Measurements from ENCODE around the gene CILP2.

CILP2 gene

GRCh38 chr19:19538061-19538784, at the start of gene CILP2:
TSS of gene CILP2 (plus strand) at chr19:19538265. CDS start at chr19:19538350, 85 bp downstream.
- no peak for DNase-seq (ENCODE audit: low read depth)

GRCh38 chr19:19488875-19489690, 49.0 kb upstream of the CILP2 start:
- DNase-seq (ENCODE audit: low read depth) = peak; percentile 81

DNA sequence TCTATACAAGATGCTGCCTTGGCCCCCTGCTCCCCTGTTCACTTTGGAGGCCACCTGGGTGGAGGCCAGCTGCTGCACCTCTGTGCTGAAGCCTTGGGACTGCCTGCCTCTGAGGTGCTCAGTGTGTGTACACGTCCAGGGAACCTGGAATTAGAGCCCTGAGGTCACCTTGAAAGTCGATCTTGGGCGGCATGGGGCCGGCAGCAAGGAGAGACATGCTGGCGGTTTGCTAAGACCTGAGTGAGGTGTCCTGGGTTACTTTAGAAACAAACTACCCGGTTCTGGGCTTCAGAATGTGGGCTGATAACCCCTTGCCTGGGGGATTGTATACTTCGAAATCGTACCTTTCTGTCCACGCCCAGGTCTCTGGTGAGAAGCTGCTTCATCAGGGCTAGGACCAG, 48.3 kb upstream of the CILP2 start:
- DNase-seq (ENCODE audit: low read depth) = no peak

DNA sequence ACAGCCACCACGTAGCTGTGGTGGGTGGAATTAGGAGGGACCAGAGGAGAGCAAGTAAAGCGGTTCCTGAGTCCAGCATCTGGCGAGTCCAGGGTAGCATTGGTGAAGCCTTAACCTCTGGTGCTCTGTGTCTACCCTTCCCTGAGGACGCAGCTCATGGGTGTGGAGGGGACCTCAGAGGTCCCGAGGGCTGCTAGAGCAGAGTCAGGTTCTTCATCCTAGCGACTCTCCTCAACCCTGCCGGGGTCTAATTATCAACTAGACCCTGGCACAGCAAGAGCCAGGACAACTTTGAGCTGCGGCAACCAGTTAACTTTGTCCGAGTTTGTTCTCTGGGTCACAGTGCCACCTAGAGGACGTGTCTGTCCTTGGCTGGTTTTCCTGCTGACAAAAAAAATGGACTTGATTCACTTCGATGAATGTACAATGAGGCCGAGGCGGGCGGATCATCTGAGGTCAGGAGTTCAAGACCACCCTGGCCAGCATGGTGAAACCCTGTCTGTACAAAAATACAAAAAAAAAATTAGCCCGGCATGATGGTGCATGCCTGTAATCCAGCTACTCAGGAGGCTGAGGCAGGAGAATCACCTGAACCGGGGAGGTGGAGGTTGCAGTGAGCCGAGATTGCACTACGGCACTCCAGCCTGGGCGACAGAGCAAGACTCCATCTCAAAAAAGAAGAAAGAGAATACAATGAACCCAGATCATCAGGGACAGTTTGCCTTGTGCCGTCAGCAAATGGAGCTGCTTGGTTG, 47.7 kb upstream of the CILP2 start:
- DNase-seq (ENCODE audit: low read depth) = peak; percentile 68

- no peak for DNase-seq (ENCODE audit: low read depth)
Measured at GRCh38 chr19:19491321-19492025, 46.6 kb upstream of the CILP2 start.

DNA sequence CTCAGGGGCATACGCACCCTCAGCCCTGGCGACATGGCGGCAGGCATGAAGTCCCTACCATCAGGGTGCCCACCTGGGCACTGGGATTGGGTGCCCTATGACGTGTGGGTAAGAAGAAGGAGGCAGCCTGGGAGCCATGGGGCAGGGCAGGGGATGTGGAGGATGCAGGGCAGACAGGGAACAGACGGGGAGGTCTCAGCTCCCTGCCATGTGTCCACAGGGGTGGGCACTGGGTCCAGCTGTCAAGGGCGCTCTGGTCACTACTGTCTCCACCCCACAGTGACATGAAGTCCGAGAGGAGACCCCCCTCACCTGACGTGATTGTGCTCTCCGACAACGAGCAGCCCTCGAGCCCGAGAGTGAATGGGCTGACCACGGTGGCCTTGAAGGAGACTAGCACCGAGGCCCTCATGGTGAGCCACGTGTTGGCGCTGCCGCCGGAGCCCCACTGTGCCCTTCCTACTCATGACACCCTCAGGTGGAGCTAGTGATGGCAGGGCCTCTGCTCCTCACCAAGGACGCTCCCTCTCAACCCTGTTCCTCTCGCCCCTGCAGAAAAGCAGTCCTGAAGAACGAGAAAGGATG, 45.9 kb upstream of the CILP2 start:
- DNase-seq (ENCODE audit: low read depth) = no peak

GRCh38 chr19:19493841-19494546, 44.1 kb upstream of the CILP2 start:
- DNase-seq (ENCODE audit: low read depth) = no peak

DNA sequence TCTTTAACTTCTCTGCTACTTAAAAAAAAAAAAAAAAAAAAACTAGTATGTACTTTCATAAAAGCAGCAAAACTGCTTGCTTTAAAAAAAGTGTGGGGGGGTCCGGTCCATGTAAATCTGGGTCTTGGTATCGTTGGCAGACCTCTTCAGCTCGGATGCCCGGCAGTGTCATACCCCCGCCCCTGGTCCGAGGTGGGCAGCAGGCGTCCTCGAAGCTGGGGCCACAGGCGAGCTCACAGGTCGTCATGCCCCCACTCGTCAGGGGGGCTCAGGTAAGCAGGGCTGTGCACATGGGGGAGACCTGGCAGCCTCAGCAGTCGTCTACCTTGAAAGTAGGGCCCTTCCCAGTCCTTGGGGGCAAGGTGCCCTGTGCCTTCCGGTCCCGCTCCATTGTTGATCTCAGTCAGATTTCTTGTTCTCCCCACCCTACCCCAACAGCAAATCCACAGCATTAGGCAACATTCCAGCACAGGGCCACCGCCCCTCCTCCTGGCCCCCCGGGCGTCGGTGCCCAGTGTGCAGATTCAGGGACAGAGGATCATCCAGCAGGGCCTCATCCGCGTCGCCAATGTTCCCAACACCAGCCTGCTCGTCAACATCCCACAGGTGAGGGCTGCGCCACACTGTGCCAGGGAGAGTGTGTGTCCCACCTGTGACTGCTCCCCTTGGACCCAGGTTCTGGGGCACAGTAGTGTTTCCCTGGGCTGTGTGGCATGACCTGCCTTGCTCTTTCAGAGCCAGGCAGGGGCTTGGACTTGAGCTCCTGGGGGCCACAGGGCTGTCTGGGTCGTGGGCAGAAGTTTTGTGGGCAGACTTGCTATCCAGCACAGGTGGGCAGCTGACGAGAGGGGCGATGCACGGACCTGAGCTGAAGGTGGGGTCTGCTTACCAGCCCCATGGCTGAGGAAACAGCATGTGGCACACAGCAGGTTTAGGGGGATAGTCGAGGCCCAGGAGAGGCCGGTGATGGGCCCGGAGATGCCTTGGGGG, 42.2 kb upstream of the CILP2 start:
- DNase-seq (ENCODE audit: low read depth) = no peak

- no peak for DNase-seq (ENCODE audit: low read depth)
Measured at GRCh38 chr19:19498255-19498991, 39.6 kb upstream of the CILP2 start.

DNA sequence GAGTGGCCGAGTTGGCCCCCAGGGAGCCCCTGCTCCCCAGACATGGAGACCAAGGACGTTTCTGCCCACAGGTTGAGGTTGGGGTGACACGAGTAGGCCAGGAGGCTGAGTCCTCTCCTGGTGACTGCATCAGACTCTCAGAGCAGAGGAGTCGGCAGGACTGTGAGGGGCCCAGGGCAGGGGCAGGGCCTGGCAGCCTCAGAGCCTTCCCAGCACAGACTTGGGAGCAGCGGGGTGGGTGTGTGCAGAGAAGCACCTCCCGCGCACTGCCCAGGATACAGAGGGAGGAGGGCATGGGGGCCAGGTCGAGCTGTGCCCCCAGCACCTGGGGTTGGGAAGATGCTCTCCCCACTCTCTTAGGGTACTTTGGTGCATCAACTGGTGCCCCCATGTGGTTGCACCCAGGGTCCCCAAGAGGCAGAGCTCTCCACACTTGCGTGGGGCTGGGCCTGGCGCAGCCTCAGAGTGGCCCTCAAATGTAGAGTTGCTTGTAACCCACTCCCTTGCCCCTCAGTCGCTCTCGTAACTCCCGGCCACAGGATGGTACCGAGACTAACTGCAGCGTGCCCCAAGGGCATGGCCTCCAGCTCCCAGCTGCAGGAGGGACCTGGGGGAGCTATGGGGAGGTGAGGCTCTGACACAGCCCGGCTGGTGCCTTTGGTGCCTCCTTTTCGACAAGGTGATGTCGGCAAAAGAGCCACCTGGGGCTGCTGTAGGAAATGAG, 38.6 kb upstream of the CILP2 start:
- no peak for DNase-seq (ENCODE audit: low read depth)

DNA sequence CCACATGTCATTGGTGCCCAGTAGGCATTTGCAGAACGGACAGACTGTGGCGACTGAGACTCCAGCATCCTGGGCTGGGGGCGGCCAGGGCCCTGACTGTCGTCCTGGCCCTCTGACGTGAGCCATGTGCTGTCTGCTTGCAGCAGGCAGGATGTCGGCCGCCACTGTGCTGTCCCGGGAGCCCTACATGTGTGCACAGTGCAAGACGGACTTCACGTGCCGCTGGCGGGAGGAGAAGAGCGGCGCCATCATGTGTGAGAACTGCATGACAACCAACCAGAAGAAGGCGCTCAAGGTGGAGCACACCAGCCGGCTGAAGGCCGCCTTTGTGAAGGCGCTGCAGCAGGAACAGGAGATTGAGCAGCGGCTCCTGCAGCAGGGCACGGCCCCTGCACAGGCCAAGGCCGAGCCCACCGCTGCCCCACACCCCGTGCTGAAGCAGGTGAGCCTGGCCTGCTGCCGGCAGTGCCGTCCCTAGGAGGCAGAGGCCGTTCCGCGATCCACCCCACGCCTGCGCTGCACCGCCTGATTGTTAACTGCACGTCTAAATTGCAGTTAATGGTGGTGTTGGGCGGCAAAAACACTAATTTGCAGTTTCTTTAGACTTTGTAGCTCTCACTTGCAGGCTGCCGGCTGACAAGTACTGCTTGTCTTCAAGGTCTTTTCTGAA, 37.0 kb upstream of the CILP2 start:
- DNase-seq (ENCODE audit: low read depth) = no peak

GRCh38 chr19:19501798-19502197, 36.3 kb upstream of the CILP2 start:
- no peak for DNase-seq (ENCODE audit: low read depth)

DNA sequence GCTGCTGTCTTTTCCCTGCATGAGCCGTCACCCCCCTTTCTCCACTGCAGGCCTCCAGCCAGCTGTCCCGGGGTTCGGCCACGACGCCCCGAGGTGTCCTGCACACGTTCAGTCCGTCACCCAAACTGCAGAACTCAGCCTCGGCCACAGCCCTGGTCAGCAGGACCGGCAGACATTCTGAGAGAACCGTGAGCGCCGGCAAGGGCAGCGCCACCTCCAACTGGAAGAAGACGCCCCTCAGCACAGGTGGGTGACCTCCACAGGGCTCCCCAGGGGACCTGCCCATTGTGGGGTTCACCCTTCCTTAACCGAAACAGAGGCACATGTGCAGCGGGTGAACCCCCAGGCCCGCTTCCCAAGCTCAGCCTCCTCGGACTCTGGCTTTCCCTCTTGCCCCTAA, 35.8 kb upstream of the CILP2 start:
- no peak for DNase-seq (ENCODE audit: low read depth)

DNA sequence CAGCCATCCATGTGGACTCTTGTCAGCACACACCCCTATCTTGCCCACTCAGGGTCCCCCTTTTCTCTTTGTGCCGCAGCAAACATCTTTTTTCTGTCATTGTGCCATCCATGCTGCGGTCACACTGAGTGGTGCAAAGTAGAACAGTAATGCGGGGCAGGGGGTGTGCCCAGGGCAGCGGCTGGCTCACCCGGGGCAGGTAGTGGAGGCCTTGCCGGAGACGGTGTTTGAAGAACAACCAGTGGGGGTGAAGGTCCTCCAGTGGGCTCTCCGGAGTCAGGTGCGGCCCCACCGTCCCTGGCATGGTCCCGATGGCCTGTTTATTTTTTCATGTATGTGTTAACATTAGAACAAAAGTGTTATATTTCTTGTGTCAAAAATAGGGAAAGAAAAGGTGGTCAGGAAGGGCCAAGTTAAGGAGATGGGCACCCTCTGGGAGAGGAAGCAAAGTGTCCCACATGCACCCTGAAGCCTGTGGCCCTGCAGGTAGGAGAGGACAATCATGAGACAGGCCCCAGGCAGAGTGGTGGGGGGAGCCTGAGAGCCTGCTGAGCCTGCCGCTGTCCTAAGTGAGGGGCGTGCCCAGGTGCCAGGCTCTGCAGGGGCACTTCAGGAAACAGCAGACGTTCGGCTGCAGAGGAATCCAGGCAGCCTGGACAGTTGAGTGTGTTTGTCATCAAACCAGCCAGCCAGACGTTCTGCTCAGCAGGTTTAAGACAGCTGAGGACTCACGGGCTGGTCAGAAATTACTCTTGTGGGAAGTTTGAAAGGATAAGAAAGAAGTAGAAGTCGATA, 35.1 kb upstream of the CILP2 start:
- no peak for DNase-seq (ENCODE audit: low read depth)

- DNase-seq (ENCODE audit: low read depth) = no peak
Measured at GRCh38 chr19:19504754-19505668, 33.1 kb upstream of the CILP2 start.

Data from activated T-helper 1 cell treated with Interleukin-2 at 50 U/mL for 16 hours (primary cell).